ENCODE data around the gene PRSS22. TPM values are rescaled to one million over a fixed set of nuclear protein-coding genes. Genes with fewer than 3 reads are reported as not detected.

PRSS22 gene
- polyA plus RNA-seq, 5 donors, result 10.1 to 18.0 (median 15.8) TPM

DNA sequence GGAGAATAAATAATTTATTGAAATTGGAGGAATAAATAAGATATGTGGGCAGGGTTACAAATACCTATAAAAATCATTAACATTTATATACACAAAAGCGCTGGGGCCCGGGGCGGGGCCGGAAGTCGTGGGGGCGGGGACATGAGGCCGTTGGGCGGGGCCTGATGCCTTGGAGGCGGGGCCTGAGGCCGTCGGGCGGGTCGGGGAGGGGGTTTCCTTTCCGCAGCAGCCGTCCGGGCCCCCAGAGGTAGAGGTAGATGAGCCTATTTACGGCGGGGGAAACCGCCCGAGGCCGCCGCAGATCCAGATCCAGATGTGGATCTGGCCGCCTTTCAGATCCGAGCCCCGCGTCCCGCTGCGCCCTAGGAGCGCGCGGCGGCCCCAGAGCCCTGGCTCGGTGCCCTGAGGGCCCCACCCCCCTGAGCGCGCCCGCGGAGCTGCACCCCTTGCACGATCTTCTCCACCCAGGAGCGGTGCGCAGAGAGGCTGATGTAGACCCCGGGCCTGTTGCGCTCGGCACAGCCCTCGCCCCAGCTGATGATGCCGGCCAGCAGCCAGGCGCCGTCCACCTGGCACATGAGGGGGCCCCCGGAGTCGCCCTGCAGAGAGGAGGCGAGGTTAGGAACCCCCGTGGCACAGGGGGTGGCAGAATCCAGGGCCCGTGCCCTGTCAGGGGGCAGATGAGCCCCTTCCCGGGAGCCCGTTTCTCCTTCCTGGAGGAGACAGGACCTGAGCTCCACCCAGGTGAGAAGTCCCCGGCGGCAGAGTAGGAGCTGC lies 5.1 kb downstream of the PRSS22 start:
- DNase-seq, result no peak

DNA sequence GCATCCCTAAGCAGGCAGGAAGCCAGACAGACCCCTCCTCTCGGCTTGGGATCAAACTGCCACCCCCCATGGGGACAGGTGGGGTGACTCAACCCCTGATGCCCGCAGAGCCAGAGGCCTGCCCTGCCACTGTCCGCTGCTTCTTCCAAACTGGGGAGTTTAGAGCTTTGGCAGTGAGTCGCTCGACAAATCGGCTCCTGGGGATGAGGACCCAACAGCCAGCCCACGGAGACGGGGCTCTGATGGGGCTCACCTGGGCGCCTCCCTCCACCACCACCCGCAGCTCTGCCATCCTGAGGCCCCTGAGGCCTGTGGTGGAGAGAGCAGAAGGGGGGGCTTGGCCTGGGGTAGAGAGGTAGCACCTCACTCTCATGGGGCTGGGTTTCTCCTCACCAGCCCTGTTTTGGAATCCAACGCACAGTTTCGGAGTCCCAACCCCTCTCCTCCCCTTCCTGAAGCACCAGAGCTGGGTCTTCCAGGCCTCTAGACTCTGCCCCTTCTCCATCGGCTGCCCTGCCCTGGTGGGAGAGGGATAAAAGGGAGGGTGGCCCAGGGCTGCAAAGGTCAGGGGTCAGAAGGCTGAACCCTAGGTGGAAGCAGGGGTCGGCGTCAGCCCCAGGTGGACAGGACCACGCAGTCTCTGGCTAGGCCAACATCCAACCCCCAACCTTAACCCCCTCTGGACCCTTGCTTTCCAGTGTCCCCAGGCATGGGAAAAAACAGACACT lies 5.8 kb downstream of the PRSS22 start:
- no peak for DNase-seq

- no peak for DNase-seq
Observed at GRCh38 chr16:2848933-2849725, 8.8 kb downstream of the PRSS22 start.

GRCh38 chr16:2846511-2847310 lies 11.3 kb downstream of the PRSS22 start:
- no peak for DNase-seq

- DNase-seq, result no peak
Observed at GRCh38 chr16:2845116-2845515, 12.9 kb downstream of the PRSS22 start.

- DNase-seq, result no peak
Observed at GRCh38 chr16:2843526-2843925, 14.4 kb downstream of the PRSS22 start.

GRCh38 chr16:2842340-2843000 lies 15.5 kb downstream of the PRSS22 start:
- DNase-seq, result peak in 1 of 2 donors; percentile 30

GRCh38 chr16:2841606-2842339 lies 16.2 kb downstream of the PRSS22 start:
- no peak for DNase-seq

- no peak for DNase-seq
Observed at GRCh38 chr16:2840914-2841313, 17.1 kb downstream of the PRSS22 start.

DNA sequence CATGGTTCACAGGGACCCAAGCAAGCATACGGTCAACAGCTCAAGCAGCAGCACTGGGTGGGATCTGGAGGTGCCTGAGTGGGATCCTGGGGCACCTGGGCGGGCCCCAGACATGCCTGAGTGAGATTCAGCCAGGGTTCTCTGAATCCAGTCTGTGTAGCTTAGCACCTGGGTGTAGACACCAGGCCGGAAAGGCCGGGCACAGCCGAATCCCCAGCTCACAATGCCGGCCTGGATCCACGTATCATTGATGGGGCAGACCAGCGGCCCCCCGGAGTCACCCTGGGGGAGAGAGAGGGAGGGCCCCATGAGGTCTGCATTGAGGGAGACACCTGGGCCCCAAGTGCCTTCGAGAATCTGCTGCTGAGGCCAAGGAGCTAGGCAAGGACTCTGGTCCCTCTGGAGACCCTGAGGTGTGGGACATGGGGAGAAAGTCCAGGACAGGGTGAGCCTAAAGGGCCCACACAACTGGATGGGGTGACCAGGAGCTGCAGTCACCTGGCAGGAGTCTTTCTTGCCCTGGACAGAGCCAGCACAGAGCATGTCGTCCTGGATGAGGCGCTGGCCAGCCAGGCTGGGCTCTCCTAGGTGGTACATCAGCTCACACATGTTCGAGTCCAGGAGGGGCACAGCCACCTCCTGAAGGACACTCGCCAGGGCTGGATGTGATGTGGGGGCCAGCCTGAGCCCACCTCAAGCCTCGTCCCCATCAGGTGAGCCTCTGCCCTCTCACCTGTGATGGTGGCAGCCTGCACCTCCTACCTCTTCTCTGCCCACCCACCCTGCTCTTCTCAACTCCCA lies 18.1 kb downstream of the PRSS22 start:
- DNase-seq, result no peak

DNA sequence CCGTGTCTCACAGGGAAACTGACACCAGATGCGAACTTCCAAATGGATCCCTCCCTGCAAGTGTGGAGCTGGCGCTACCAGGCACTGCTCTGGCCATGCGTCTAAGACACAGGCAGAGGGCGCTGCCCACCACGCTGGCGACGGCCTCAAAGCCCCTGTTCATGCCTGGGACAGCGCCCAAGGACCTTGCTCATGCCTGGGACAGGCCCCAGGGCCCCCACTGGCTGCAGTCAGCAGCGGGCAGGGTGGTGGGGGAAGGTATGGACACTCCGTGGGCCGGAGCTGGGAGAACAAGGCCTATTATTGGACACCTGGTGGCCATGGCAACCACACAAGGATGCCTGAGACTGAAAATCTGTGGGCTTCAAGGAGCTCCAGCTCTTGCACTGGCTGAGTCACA lies 19.0 kb downstream of the PRSS22 start:
- DNase-seq, result peak; percentile 40 to 55

DNA sequence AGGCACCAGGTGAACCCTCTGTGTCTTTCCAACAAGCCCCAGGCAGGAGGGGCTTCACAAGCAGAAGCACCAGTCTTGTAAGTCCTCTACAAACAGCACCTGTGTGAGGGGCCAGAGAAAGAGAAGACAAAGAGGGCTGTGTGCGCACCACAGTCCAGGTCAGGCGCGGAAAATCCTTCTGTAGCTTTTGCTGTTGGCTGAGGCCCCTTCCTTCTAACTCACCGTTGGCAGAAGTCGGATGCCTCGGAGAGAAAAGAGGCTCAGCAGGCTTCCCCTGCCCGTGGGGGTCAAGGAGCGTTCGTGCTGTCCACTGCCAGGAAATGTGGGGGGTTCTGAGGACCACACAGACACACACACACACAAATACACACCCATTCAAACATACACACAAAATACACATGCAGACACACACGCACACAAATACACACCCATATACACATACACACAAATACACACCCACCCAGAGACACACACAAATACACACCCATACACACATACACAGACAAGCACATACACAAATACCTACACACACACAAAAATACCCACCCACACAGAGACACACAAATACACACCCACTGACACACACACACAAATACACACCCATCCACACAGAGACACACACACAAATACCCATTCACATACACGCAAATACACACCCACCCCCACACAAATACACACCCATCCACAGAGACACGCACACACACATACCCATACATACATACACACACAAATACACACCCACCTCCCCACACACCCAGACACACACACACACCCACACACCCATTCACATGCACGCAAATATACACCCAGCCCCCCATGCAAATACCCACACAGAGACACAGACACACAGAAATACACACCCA lies 21.1 kb downstream of the PRSS22 start:
- DNase-seq, result no peak

- DNase-seq, result no peak
Observed at GRCh38 chr16:2835638-2836493, 22.1 kb downstream of the PRSS22 start.

GRCh38 chr16:2834968-2835367 lies 23.0 kb downstream of the PRSS22 start:
- no peak for DNase-seq

DNA sequence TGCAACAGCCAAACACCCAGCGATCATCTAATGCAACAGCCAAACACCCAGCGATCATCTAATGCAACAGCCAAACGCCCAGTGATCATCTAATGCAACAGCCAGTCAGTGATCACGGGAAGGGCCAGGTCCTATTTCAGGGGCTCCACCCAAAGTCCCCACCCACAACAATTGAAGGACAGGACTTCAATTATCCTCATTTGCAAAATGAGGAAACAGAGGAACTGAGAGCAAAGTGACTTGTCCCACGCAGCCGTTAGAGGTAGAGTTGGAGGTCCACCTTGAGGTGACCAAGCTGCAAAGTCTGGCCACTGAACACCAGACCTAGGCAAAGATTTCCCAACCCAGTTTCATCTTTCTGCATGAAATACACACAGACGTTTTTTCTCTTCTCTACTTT lies 24.2 kb downstream of the PRSS22 start:
- DNase-seq, result no peak

GRCh38 chr16:2831203-2831602 lies 26.8 kb downstream of the PRSS22 start:
- DNase-seq, result no peak

GRCh38 chr16:2830355-2830695 lies 27.6 kb downstream of the PRSS22 start:
- DNase-seq, result no peak
